SK-N-SH treated with all-trans-retinoic acid at 6 μM for 48 hours (cell line): ENCODE data around the gene ABCA10.

Experiments used
- ARNTL ChIP-seq: fragments of 450-650 bp; formaldehyde crosslinking; IDR thresholded peaks from 2 replicates; pipeline ENCODE4 v1.5.0; 2020; ENCODE audit warnings: low read depth, mild to moderate bottlenecking, moderate library complexity, borderline replicate concordance
- RARB ChIP-seq: fragments of 250-450 bp; sonication (Bioruptor Pico); IDR thresholded peaks from 2 replicates; pipeline ENCODE4 v1.8.0; 2021; ENCODE audit warnings: mild to moderate bottlenecking, moderate library complexity
- ZFP3 ChIP-seq: fragments of 250-450 bp; sonication (Bioruptor Pico); IDR thresholded peaks from 2 replicates; pipeline ENCODE4 v1.5.0; 2020; ENCODE audit warnings: mild to moderate bottlenecking, moderate library complexity
- ZFP30 ChIP-seq: fragments of 450-650 bp; formaldehyde crosslinking; IDR thresholded peaks from 2 replicates; pipeline ENCODE4 v1.5.0; 2022; ENCODE audit warnings: mild to moderate bottlenecking, moderate library complexity

DNA sequence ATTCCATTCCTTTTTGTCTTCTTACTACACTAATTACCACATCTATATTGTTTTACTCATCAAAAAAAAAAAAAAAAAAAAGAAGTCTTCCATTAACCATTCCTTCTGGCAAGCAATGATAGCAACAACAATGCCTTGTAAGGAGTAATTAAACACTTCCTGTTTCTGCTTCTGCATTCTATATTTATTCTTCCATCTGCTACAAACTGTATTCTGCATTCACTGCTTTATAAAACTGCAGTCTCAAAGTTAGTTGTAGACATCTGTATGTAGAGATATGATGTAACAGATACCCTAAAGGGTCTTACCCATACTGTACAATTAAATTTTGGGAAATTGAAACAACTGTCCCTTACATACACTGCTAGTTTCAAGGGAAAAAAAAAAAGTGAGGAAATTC lies 58.2 kb downstream of the ABCA10 start:
- TF ChIP-seq ZFP30 (CRISPR knock-in tag) (no peak), RARB (CRISPR knock-in tag) (no peak), ARNTL (no peak), ZFP3 (CRISPR knock-in tag) (no peak)
